GM12801 (cell line): Measurements from ENCODE around the gene ULBP1.

Experiments used
- TF ChIP-seq, protein P1 (sequence below): IDR thresholded peaks from one replicate; pipeline ENCODE4 v1.5.1; 2011; ENCODE audit warnings: control low read depth; ENCODE audit not compliant: insufficient read length; ENCODE audit errors: extremely low read depth

ULBP1 gene

DNA sequence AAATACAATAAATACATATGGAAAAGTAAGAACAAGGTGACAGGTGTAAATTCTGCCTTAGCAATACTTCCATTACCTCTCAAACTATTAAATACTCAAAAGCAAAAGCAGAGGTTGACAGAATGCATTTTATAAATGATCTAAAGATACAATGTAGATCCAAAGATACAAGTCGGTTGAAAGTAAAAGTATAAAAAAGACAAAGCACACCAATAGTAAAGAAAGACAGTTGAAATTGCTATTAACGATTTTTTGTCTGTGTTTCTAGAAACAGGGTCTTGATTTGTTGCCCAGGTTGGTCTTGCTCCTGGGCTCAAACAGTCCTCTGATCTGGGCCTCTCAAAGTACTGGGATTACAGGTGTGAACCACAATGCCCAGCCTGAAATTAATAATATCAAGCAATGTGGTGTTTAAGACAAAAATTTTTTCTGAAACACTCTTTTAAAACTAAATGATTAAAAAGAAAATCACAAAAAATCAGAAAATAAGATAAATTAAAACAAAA, 23.9 kb downstream of the ULBP1 start:
- TF ChIP-seq, protein P1, sequence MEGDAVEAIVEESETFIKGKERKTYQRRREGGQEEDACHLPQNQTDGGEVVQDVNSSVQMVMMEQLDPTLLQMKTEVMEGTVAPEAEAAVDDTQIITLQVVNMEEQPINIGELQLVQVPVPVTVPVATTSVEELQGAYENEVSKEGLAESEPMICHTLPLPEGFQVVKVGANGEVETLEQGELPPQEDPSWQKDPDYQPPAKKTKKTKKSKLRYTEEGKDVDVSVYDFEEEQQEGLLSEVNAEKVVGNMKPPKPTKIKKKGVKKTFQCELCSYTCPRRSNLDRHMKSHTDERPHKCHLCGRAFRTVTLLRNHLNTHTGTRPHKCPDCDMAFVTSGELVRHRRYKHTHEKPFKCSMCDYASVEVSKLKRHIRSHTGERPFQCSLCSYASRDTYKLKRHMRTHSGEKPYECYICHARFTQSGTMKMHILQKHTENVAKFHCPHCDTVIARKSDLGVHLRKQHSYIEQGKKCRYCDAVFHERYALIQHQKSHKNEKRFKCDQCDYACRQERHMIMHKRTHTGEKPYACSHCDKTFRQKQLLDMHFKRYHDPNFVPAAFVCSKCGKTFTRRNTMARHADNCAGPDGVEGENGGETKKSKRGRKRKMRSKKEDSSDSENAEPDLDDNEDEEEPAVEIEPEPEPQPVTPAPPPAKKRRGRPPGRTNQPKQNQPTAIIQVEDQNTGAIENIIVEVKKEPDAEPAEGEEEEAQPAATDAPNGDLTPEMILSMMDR = no peak

- TF ChIP-seq, protein P1 = no peak
These were observed 25.0 kb downstream of the ULBP1 start for GRCh38 chr6:149988550-149989346.

- TF ChIP-seq, protein P1 = no peak
These were observed 26.5 kb downstream of the ULBP1 start for GRCh38 chr6:149990212-149990660.

GRCh38 chr6:149990661-149991471, 27.1 kb downstream of the ULBP1 start:
- TF ChIP-seq, protein P1 = no peak

DNA sequence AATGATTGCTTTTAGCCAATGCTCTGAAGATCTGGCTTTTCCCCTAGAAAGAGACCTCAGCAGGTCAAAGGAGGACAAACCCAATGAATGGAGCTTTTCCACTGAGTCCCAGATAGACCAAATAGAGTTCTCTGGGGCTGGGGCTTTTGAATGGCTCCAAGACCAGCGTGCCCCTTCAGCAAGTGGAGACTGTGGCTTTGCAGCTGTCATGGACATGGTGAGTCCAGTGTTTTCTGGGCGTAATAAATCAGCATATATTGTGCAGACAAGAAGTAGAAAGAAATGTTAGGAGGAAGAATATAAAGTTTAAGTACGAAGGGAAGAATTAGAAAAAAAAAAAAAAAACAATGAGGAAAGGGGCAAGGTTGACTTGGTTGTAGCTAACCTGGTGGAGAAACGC, 28.1 kb downstream of the ULBP1 start:
- TF ChIP-seq, protein P1 = no peak

GRCh38 chr6:149995235-149995750, 31.6 kb downstream of the ULBP1 start:
- TF ChIP-seq, protein P1 = no peak

- TF ChIP-seq, protein P1 = no peak
These were observed 32.2 kb downstream of the ULBP1 start for GRCh38 chr6:149995971-149996370.
